ENCODE data around the gene STAB1. TPM values are rescaled to one million over a fixed set of nuclear protein-coding genes. Genes with fewer than 3 reads are reported as not detected.
A peak's percentile ranks its signal among the peaks of the same experiment; 100 is the strongest.

STAB1 gene
- total RNA-seq, 1 donor from 2014 or later, result 866 TPM

DNA sequence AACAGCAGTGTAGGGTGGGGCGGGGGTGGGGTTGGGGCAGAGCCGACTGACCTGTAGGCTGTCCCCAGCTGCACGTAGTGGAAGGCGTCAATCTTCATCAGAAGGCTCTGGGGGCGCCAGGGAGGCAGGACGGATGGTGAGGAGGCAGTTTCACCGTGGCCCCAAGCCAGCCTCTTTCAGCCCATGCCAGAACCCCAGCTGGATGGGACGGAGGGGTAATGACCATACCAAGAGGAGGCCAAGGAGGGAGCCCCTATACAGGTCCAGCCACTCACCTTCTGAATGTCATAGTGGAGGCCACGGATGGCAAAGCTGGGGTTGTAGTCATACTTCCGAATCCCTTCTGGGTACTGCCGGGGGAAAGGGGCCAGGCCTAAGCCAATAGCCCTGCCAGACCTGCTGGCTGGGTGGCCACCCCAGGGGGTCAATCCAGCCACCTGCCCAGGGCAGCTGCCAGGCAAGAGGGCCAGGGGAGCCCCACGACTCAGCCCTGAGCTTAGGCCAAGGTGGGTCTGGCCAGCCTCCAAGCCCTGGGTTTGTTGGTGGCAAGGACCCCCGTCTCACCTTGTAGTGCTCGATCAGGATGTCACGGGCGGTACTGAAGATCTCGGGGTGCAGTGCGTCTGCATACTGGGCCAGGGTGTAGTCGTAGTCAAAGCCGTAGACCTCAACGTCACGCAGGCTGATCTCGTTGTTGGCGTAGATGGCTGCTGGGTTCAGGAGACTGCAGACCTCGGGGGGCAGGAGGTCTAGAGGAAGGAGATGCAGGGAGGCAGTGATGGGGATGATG lies 33.6 kb downstream of the STAB1 start:
- TF ChIP-seq CTCF (IDR thresholded peaks at IDR 0.05; ENCODE audit: unreplicated experiment), result no peak
- peak overlapping the region; percentile 71 for H3K4me3 Mint-ChIP-seq (ENCODE audit: unreplicated experiment)
- peaks cover 6% of the 10 kb centered on the region for H3K4me1 Mint-ChIP-seq (ENCODE audit: unreplicated experiment)
- no peaks in the 10 kb centered on the region for H3K9me3 Mint-ChIP-seq (ENCODE audit: unreplicated experiment)
- H3K27ac Mint-ChIP-seq (ENCODE audit: unreplicated experiment), result peak overlapping the region; percentile 75
- no peak for DNase-seq (ENCODE audit: low spot score)
- peaks cover 25% of the 10 kb centered on the region for H3K27me3 Mint-ChIP-seq (ENCODE audit: unreplicated experiment)
- peaks cover 30% of the 10 kb centered on the region for H3K36me3 Mint-ChIP-seq (ENCODE audit: low read depth, unreplicated experiment)

- peaks cover 23% of the 10 kb centered on the region for H3K27me3 Mint-ChIP-seq (ENCODE audit: unreplicated experiment)
- peaks cover 8% of the 10 kb centered on the region for H3K4me1 Mint-ChIP-seq (ENCODE audit: unreplicated experiment)
- H3K9me3 Mint-ChIP-seq (ENCODE audit: unreplicated experiment), result no peaks in the 10 kb centered on the region
- peak overlapping the region; percentile 71 for H3K4me3 Mint-ChIP-seq (ENCODE audit: unreplicated experiment)
- DNase-seq (ENCODE audit: low spot score), result peak; percentile 3
- H3K27ac Mint-ChIP-seq (ENCODE audit: unreplicated experiment), result peak overlapping the region; percentile 75
- no peak for TF ChIP-seq CTCF (IDR thresholded peaks at IDR 0.05; ENCODE audit: unreplicated experiment)
- peaks cover 22% of the 10 kb centered on the region for H3K36me3 Mint-ChIP-seq (ENCODE audit: low read depth, unreplicated experiment)
Measured at GRCh38 chr3:52529376-52530333, 34.5 kb downstream of the STAB1 start.

DNA sequence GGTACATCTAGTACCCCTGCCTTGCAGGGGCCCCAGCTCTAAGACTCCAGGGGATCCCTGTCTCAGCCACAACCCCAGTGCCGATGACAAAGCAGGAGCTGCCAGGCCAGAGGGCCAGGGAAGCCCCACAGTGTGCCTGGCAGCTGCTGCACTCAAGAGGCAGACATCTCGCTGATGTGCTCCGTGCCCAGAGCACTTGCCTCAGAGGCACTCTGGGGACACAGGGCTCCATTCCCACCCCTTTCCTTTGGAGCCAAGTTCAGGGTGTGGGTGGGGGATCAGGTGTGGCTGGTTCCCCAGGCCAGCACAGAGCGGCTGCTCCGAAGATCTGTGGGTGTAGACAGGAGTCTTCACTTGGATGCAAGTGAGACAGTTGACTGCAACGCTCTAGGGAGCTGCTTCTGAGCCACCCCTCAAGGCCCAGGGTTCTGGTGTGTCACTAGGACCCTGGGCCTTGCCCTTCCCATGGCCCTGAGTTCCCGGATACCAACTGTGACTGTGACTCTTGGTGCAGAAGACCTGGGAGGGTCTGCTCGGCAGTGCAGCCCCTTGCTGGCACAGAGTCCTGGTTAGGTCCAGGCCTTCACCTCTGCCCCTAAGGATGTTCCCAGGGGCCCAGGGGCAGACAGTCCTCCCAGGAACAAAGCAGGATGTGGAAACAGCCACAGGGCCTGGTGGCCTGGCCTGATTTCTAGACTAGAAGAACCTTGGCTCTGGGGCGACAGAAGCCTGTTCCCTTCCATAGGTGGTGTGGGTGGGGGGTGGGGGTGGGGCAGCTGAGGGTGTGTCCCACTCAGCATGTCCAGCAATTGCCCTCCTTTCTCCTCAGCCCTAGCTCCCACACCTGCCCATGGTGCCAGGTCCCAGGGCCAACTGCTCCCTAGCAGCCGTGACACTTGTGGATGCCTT lies 36.0 kb downstream of the STAB1 start:
- no peak for TF ChIP-seq CTCF (IDR thresholded peaks at IDR 0.05; ENCODE audit: unreplicated experiment)
- Mint-ChIP-seq H3K9me3 (ENCODE audit: unreplicated experiment) (no peaks in the 10 kb centered on the region), H3K27ac (ENCODE audit: unreplicated experiment) (no peak overlapping the region), H3K4me3 (ENCODE audit: unreplicated experiment) (no peak overlapping the region), H3K36me3 (ENCODE audit: low read depth, unreplicated experiment) (peaks cover 15% of the 10 kb centered on the region), H3K27me3 (ENCODE audit: unreplicated experiment) (peaks cover 32% of the 10 kb centered on the region), H3K4me1 (ENCODE audit: unreplicated experiment) (peaks cover 13% of the 10 kb centered on the region)
- peak; percentile 9 for DNase-seq (ENCODE audit: low spot score)

- Mint-ChIP-seq H3K4me1 (ENCODE audit: unreplicated experiment) (peaks cover 13% of the 10 kb centered on the region), H3K36me3 (ENCODE audit: low read depth, unreplicated experiment) (peaks cover 11% of the 10 kb centered on the region), H3K27me3 (ENCODE audit: unreplicated experiment) (peaks cover 29% of the 10 kb centered on the region), H3K4me3 (ENCODE audit: unreplicated experiment) (peak overlapping the region; percentile 89), H3K27ac (ENCODE audit: unreplicated experiment) (peak overlapping the region; percentile 81), H3K9me3 (ENCODE audit: unreplicated experiment) (no peaks in the 10 kb centered on the region)
- DNase-seq (ENCODE audit: low spot score), result peak; percentile 7
- TF ChIP-seq CTCF (IDR thresholded peaks at IDR 0.05; ENCODE audit: unreplicated experiment), result no peak
Measured at GRCh38 chr3:52531860-52532516, 36.9 kb downstream of the STAB1 start.
